ENCODE measurements around the gene CALN1.

CALN1 gene

GRCh38 chr7:72159911-72160310 lies 252.2 kb downstream of the CALN1 start:
- TF ChIP-seq, protein P1, sequence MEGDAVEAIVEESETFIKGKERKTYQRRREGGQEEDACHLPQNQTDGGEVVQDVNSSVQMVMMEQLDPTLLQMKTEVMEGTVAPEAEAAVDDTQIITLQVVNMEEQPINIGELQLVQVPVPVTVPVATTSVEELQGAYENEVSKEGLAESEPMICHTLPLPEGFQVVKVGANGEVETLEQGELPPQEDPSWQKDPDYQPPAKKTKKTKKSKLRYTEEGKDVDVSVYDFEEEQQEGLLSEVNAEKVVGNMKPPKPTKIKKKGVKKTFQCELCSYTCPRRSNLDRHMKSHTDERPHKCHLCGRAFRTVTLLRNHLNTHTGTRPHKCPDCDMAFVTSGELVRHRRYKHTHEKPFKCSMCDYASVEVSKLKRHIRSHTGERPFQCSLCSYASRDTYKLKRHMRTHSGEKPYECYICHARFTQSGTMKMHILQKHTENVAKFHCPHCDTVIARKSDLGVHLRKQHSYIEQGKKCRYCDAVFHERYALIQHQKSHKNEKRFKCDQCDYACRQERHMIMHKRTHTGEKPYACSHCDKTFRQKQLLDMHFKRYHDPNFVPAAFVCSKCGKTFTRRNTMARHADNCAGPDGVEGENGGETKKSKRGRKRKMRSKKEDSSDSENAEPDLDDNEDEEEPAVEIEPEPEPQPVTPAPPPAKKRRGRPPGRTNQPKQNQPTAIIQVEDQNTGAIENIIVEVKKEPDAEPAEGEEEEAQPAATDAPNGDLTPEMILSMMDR (IDR thresholded peaks at IDR 0.05; ENCODE audit: low read length, missing control alignments): no peak
- no peak overlapping the region for H3K4me3 ChIP-seq (replicated peaks; ENCODE audit: low read depth, low read length)
- no peak for DNase-seq (ENCODE audit: low read depth)

DNA sequence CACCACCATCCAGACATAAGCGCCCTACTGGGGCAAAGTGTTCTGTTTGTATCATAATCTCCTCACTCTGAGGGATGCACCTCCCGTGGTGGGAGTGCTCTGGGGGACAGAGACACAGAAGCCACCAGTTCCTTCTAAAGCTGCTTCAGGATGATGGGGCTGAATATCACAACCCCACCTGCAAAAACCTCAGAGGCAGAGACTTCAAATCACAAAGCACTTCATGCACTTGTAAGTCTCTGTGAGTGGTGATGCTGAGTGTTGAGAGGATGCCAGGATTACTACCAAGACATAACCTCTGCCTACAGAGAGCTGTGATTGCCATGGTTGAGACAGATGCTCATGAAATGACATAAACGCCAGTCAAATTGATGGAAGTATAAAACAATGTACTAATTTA lies 255.5 kb downstream of the CALN1 start:
- H3K4me3 ChIP-seq (replicated peaks; ENCODE audit: low read depth, low read length): no peak overlapping the region
- TF ChIP-seq, protein P1 (IDR thresholded peaks at IDR 0.05; ENCODE audit: low read length, missing control alignments): no peak
- no peak for DNase-seq (ENCODE audit: low read depth)

- TF ChIP-seq, protein P1 (IDR thresholded peaks at IDR 0.05; ENCODE audit: low read length, missing control alignments): no peak
- no peak overlapping the region for H3K4me3 ChIP-seq (replicated peaks; ENCODE audit: low read depth, low read length)
- no peak for DNase-seq (ENCODE audit: low read depth)
Measured at GRCh38 chr7:72153132-72153512, 259.0 kb downstream of the CALN1 start.

- H3K4me3 ChIP-seq (replicated peaks; ENCODE audit: low read depth, low read length): no peak overlapping the region
- DNase-seq (ENCODE audit: low read depth): no peak
- TF ChIP-seq, protein P1 (IDR thresholded peaks at IDR 0.05; ENCODE audit: low read length, missing control alignments): no peak
Measured at GRCh38 chr7:72152161-72153131, 259.7 kb downstream of the CALN1 start.

- H3K4me3 ChIP-seq (replicated peaks; ENCODE audit: low read depth, low read length): no peak overlapping the region
- no peak for DNase-seq (ENCODE audit: low read depth)
- TF ChIP-seq, protein P1 (IDR thresholded peaks at IDR 0.05; ENCODE audit: low read length, missing control alignments): no peak
Measured at GRCh38 chr7:72140566-72140965, 271.6 kb downstream of the CALN1 start.

DNA sequence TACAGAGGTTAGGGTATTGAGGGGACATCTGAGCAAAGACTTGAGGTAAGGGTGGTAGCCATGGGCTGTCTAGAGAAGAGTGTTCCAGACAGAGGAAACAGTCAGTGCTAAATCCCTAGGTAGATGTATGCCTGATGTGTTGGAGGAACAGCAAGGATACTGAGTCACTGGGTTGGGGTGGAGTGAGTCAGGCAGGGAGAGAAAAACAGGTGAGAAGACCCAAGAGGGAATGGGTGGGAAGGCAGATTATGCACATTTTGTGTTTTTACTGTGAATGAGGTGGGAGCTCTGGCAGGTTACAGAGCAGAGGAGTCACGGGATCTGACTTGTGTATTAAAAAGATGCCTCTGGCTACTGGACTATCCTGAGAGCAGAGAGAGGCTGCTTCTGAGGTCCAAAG lies 285.0 kb downstream of the CALN1 start:
- DNase-seq (ENCODE audit: low read depth): no peak
- H3K4me3 ChIP-seq (replicated peaks; ENCODE audit: low read depth, low read length): no peak overlapping the region
- TF ChIP-seq, protein P1 (IDR thresholded peaks at IDR 0.05; ENCODE audit: low read length, missing control alignments): no peak
